Endothelial cell of hepatic sinusoid (primary cell): ENCODE results near the gene ESYT1.

Experiments used
- in situ Hi-C: cut with HindIII; loops from 2 replicates; pipeline ENCODE4 v1.10.0; 2017; ENCODE audit warnings: low sequenced_read_pairs

The ESYT1 gene

GRCh38 chr12:56169229-56169759 is 41.2 kb downstream of the ESYT1 start:
- in situ Hi-C loops, result no loop called here

DNA sequence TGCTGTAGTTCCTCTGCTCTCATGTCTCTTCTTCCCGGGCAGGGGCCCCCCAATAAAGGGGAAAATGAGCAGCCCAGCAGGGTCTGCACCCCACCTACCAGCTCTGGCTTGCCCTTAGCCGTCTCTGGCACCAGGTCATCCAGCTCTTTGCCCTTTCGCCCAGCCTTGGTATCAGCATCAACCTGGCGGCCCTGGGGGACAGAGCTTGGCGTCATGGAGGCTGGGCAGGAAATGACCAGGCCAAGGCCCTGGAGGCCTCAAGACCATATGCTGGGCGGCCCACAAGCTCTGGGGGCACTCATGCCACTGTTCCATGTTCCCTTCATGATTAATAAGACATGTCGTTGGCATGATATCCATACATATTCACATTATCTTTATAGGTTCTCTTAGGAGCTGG is 44.8 kb downstream of the ESYT1 start:
- in situ Hi-C loops, result no loop called here

- in situ Hi-C loops, result no loop called here
Observed at GRCh38 chr12:56178347-56178746, 50.3 kb downstream of the ESYT1 start.

GRCh38 chr12:56186957-56187356 is 58.9 kb downstream of the ESYT1 start:
- in situ Hi-C loops, result loop anchor here (5.0 kb wide), 2 partner anchors 35 to 70 kb away; partner anchors contain the start of genes NABP2, RNF41, RPL41 and ZC3H10

DNA sequence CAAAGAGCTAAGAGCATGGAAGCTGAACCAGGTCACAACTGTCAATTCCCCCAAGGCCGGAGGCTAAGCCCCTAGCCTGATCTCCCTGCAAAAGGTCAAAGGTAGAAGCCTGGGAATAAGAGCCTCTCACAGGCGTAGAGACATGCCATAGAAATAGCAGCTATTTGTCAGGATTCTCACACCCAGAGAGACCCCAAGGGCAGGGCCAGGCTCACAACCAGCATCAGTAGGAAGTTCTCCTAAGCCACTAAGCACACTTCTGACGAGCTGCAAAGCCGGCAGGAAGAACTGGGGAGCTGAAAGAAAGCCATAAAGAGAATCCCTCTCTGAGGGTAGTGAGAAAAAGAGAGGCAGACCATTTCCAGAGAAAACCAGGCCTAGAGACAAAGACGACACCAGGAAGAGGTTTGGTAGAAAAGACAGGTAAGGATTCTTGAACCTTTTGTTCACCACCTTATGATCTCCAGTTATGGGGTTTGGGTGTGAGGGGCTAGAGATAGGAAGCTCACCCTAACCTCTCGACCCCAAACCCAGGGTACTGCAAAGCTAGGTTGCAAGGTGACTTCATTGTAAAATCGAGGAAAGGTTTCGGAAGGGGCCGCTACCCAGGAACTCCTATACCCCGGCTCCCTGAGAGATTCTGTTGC is 60.2 kb downstream of the ESYT1 start:
- in situ Hi-C loops, result loop anchor here (5.0 kb wide), 2 partner anchors 34 to 71 kb away; partner anchors contain the start of genes NABP2, RNF41, RPL41 and ZC3H10

DNA sequence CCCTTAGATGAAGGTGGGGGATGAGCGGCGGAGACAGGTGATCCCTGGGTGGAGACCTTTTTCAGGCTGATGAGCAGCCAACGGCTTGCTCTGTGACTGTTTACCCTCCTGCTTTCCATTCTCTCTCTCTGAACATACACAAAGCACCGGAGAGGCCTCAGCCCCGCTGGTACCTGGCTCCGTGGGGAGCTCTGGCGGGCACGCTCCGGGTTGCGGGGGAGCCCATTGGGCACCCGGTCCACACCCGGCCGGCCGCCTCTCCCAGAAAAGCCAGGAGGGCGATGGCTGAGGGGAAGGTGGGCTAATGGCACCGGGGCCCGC is 60.7 kb downstream of the ESYT1 start:
- in situ Hi-C loops, result loop anchor here (5.0 kb wide), 2 partner anchors 34 to 71 kb away; partner anchors contain the start of genes NABP2, RNF41, RPL41 and ZC3H10

GRCh38 chr12:56189099-56189917 is 61.2 kb downstream of the ESYT1 start, which contains the start of gene SMARCC2:
TSS of gene SMARCC2 (minus strand) at chr12:56189483. CDS start at chr12:56189461, 22 bp downstream.
- in situ Hi-C loops, result loop anchor here (5.0 kb wide), 2 partner anchors 33 to 72 kb away; partner anchors contain the start of genes NABP2, RNF41, RPL41 and ZC3H10

DNA sequence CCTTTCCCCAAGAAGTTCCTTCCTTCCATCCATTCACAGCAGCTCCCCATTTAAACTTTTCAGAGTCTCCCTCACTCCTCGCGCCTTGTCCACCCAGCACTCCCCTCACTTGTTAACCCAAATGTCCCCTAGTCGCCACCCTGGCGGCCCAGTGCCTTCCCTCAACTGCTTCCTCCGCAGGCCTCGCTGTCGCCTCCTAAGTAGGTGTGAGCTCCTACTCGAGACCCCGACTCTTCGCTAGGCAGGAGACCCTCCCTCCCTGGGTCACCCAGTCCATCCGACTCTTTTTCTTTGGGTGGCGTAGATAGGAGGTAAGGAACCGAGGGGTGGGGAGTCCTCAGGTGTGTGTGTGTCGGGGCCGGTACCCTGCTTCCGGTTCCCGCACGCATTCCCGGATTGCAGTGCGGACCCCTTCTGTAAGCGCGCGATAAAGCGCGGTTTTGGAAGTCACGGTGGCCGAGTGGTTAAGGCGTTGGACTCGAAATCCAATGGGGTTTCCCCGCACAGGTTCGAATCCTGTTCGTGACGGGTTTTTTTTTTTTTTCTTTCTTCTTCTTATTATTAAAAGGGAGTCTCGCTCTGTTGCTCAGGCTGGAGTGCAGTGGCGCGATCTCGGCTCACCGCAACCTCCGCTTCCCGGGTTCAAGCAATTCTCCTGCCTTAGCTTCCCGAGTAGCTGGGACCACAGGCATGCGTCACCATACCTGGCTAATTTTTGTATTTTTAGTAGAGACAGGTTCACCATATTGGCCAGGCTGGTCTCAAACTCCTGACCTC is 62.0 kb downstream of the ESYT1 start:
- in situ Hi-C loops, result loop anchor here (5.0 kb wide), 2 partner anchors 32 to 73 kb away; partner anchors contain the start of genes NABP2, RNF41, RPL41 and ZC3H10

DNA sequence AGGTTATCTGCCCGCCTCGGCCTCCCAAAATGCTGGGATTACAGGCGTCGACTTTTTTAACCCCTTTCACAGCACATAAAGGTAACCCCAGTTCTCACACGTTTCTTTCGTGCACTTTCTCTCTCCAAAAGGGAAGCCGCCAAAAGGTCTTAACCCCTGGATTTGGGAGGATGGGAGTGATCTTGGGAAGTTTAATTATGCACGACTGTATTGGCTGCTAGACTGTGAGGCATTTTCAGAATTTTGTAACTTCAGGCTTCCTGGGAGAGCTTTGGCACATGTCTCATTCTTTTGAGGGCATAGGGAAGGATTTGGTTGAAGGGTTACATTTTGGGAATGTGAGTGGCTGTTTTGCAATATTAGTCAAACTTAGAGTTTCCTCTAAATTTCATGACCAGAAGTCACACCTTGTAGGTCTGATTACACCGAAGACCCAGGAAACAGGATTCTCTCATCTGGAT is 62.7 kb downstream of the ESYT1 start:
- in situ Hi-C loops, result no loop called here

DNA sequence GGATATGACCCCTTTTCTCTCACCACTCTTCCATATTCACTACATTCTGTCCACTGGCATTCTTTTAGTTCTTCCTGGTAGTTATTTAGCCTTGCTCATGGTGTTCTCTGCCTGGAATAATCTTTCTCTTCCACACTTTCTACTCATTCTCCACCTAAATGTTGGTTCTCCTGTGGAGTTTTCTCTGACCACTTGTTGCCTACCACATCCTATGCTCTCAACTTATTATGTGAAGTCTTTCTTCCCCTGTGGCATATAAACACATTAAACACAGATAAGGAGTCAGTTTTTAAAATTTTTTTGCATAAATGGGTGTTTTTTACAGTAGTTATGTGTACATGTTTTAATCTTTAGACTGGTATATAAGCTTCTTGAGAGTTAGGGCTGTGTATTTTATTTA is 64.5 kb downstream of the ESYT1 start:
- in situ Hi-C loops, result no loop called here

GRCh38 chr12:56193025-56193578 is 65.0 kb downstream of the ESYT1 start:
- in situ Hi-C loops, result no loop called here
